SU-DHL-6 (cell line): ENCODE measurements around the gene BRAP.

Source experiments
- CTCF ChIP-seq: fragments of 200-600 bp; sonication (generic); IDR thresholded peaks from one replicate; pipeline ENCODE4 v1.5.1; 2017; ENCODE audit warnings: antibody characterized with exemption, mild to moderate bottlenecking, low read length, moderate library complexity; ENCODE audit not compliant: insufficient read depth, poor library complexity, severe bottlenecking
- EZH2phosphoT487 ChIP-seq: fragments of 200-600 bp; sonication (generic), shearing (Covaris generic); conservative IDR thresholded peaks from 2 replicates; pipeline ENCODE4 v1.6.1; 2018; ENCODE audit warnings: mild to moderate bottlenecking, antibody characterized with exemption, low read length, moderate library complexity, mixed read lengths

- no peak for TF ChIP-seq CTCF
- TF ChIP-seq EZH2phosphoT487: no peak
These were observed 6.9 kb upstream of the BRAP start for GRCh38 chr12:111692575-111693210.
